OCI-LY7 (cell line): ENCODE data around the gene BUD13. TPM values are rescaled to one million over a fixed set of nuclear protein-coding genes. Genes with fewer than 3 reads are reported as not detected.

Experiments
- BruUV-seq: library from RNA; stranded (reverse); fragments of 400-500 nt; replicated peaks from 2 replicates; lab custom pipeline; 2021; lab: Mats Ljungman, UMichigan
- CTCF ChIA-PET: fragments of 300-600 bp; sonication (Branson Sonifier 250); formaldehyde crosslinking; loops from one replicate; lab custom pipeline; 2022; ENCODE audit warnings: antibody characterized with exemption; ENCODE audit not compliant: unreplicated experiment; lab: Charles Lee
- POLR2A ChIA-PET: fragments of 300-600 bp; sonication (Branson Sonifier 250); formaldehyde crosslinking; loops from one replicate; lab custom pipeline; 2022; ENCODE audit warnings: antibody characterized with exemption; lab: Charles Lee
- DNase-seq: peaks from one replicate; pipeline ENCODE4 v3.0.0-alpha.2; 2015; ENCODE audit warnings: low spot score
- H2AFZ ChIP-seq: fragments of 200-600 bp; sonication (generic), shearing (Covaris generic); 2 replicates; pipeline ENCODE4 v1.6.1; 2014; ENCODE audit warnings: mild to moderate bottlenecking, antibody characterized with exemption, low read length, moderate library complexity
- H3K27ac ChIP-seq: fragments of 200-600 bp; sonication (generic); 2 replicates; pipeline ENCODE4 v1.5.1; 2014; ENCODE audit warnings: mixed run types, low read depth, mild to moderate bottlenecking, moderate library complexity, low read length, inconsistent platforms; ENCODE audit not compliant: poor library complexity, severe bottlenecking
- H3K36me3 ChIP-seq: fragments of 200-600 bp; sonication (generic); 2 replicates; pipeline ENCODE4 v1.6.1; 2014; ENCODE audit warnings: mild to moderate bottlenecking, antibody characterized with exemption, low read length, moderate library complexity, mixed read lengths; ENCODE audit not compliant: insufficient read depth
- H3K4me1 ChIP-seq: fragments of 200-600 bp; sonication (generic); 2 replicates; pipeline ENCODE4 v1.5.1; 2014; ENCODE audit warnings: mild to moderate bottlenecking, low read length; ENCODE audit not compliant: insufficient read depth, poor library complexity, severe bottlenecking
- H3K4me2 ChIP-seq: fragments of 200-600 bp; sonication (generic); 2 replicates; pipeline ENCODE4 v1.6.1; 2014; ENCODE audit warnings: mild to moderate bottlenecking, low read length
- H3K4me3 ChIP-seq: fragments of 200-600 bp; sonication (generic); 2 replicates; pipeline ENCODE4 v1.5.1; 2014; ENCODE audit warnings: mild to moderate bottlenecking, low read depth, low read length; ENCODE audit not compliant: poor library complexity, severe bottlenecking
- H3K79me2 ChIP-seq: fragments of 200-600 bp; sonication (generic); 2 replicates; pipeline ENCODE4 v1.6.1; 2016; ENCODE audit warnings: low read depth, mild to moderate bottlenecking, low read length, moderate library complexity, mixed read lengths; ENCODE audit not compliant: insufficient read depth
- H3K9me2 ChIP-seq: fragments of 200-600 bp; sonication (generic); 2 replicates; pipeline ENCODE4 v1.6.1; 2016; ENCODE audit warnings: mild to moderate bottlenecking, low read length, mixed read lengths; ENCODE audit not compliant: insufficient read depth
- H3K9me3 ChIP-seq: fragments of 200-600 bp; sonication (generic); 2 replicates; pipeline ENCODE4 v1.6.1; 2014; ENCODE audit warnings: mild to moderate bottlenecking, mixed run types, low read length, mixed read lengths
- H4K20me1 ChIP-seq: fragments of 200-600 bp; sonication (generic); 2 replicates; pipeline ENCODE4 v1.6.1; 2014; ENCODE audit warnings: mild to moderate bottlenecking, antibody characterized with exemption, low read length, moderate library complexity, mixed read lengths; ENCODE audit not compliant: insufficient read depth
- CTCF ChIP-seq: fragments of 200-600 bp; sonication (generic); conservative IDR thresholded peaks from 2 replicates; pipeline ENCODE4 v1.5.1; 2014; ENCODE audit warnings: mild to moderate bottlenecking, antibody characterized with exemption, low read length, moderate library complexity, mixed read lengths
- EZH2phosphoT487 ChIP-seq: fragments of 200-600 bp; sonication (generic); IDR thresholded peaks from 2 replicates; pipeline ENCODE4 v1.6.1; 2018; ENCODE audit warnings: low read depth, borderline replicate concordance, mild to moderate bottlenecking, mixed run types, antibody characterized with exemption, low read length, moderate library complexity, mixed read lengths
- intact Hi-C: fragments of 100-400 bp; cut with micrococcal nuclease; formaldehyde crosslinking; loops from one replicate; pipeline ENCODE4 v1.10.0; 2022; ENCODE audit not compliant: unreplicated experiment
- total RNA-seq, 2 experiments: library from RNA; depleted of rRNA in 1 of 2; stranded (reverse); fragments of >200 nt in 1 of 2; shearing (Covaris generic) in 1 of 2; gene quantifications; 2 replicates each; pipeline ENCODE4 v1.2.3, GENCODE V29; 2014 to 2022

BUD13 gene
- total RNA-seq, 2 experiments from 2014 or later: 28.6 to 30.3 TPM

GRCh38 chr11:116786966-116787365, 14.2 kb upstream of the BUD13 start:
- Histone ChIP-seq H3K4me3 (peak overlapping the region; percentile 90), H4K20me1 (no peaks in the 10 kb centered on the region), H3K4me1 (peaks cover 22% of the 10 kb centered on the region), H3K9me3 (no peaks in the 10 kb centered on the region), H3K79me2 (peaks cover 21% of the 10 kb centered on the region), H3K36me3 (peaks cover 48% of the 10 kb centered on the region), H3K4me2 (peak overlapping the region; percentile 81), H3K9me2 (no peaks in the 10 kb centered on the region), H3K27ac (no peak overlapping the region), H2AFZ (no peak overlapping the region)
- DNase-seq: no peak
- TF ChIP-seq CTCF: no peak
- no peak for TF ChIP-seq EZH2phosphoT487
- ChIA-PET CTCF (interaction anchor here (0.6 to 1.2 kb wide), 2 partner anchors 15 to 313 kb away, joined by 3 to 4 read pairs; no protein-coding TSS in a partner anchor), POLR2A (interaction anchor here (0.6 to 2.5 kb wide), 11 partner anchors 10 to 541 kb away, joined by 3 to 19 read pairs (median 5); partner anchors contain the start of genes APOA1, BUD13, CEP164 and PCSK7)
- intact Hi-C loops: loop anchor here (5.0 kb wide), 1 partner anchor 445 kb away; the partner anchor contains the start of genes PCSK7 and RNF214
- BruUV-seq: no TSS peak

GRCh38 chr11:116786326-116786725, 13.5 kb upstream of the BUD13 start:
- DNase-seq: no peak
- Histone ChIP-seq H3K36me3 (peaks cover 55% of the 10 kb centered on the region), H3K9me2 (no peaks in the 10 kb centered on the region), H3K4me2 (peak overlapping the region; percentile 81), H2AFZ (no peak overlapping the region), H3K4me3 (peak overlapping the region; percentile 90), H3K9me3 (no peaks in the 10 kb centered on the region), H4K20me1 (no peaks in the 10 kb centered on the region), H3K79me2 (peaks cover 21% of the 10 kb centered on the region), H3K27ac (no peak overlapping the region), H3K4me1 (peaks cover 22% of the 10 kb centered on the region)
- BruUV-seq: no TSS peak
- POLR2A ChIA-PET: interaction anchor here (1.3 to 2.5 kb wide), 5 partner anchors 9 to 394 kb away, joined by 4 to 19 read pairs (median 6); partner anchors contain the start of genes APOA1 and BUD13
- TF ChIP-seq EZH2phosphoT487 (no peak), CTCF (no peak)
- intact Hi-C loops: loop anchor here (5.0 kb wide), 1 partner anchor 446 kb away; the partner anchor contains the start of genes PCSK7 and RNF214
- CTCF ChIA-PET: no interaction called here

GRCh38 chr11:116782728-116783127, 9.9 kb upstream of the BUD13 start:
- no peak for TF ChIP-seq CTCF
- TF ChIP-seq EZH2phosphoT487: no peak
- no peak for DNase-seq
- no peak overlapping the region for H3K4me3 ChIP-seq
- H3K4me1 ChIP-seq: peaks cover 9% of the 10 kb centered on the region
- no peak overlapping the region for H3K27ac ChIP-seq
- H3K4me2 ChIP-seq: no peak overlapping the region
- no peaks in the 10 kb centered on the region for H3K9me3 ChIP-seq
- no peaks in the 10 kb centered on the region for H3K9me2 ChIP-seq
- no peak overlapping the region for H2AFZ ChIP-seq
- H4K20me1 ChIP-seq: no peaks in the 10 kb centered on the region
- H3K36me3 ChIP-seq: peaks cover 89% of the 10 kb centered on the region
- intact Hi-C loops: no loop called here
- POLR2A ChIA-PET: interaction anchor here (0.6 kb wide), 1 partner anchor 369 kb away, joined by 3 read pairs; no protein-coding TSS in a partner anchor
- BruUV-seq: no TSS peak
- CTCF ChIA-PET: no interaction called here
- peaks cover 21% of the 10 kb centered on the region for H3K79me2 ChIP-seq
